ENCODE data around the gene VDR.

Gene VDR

DNA sequence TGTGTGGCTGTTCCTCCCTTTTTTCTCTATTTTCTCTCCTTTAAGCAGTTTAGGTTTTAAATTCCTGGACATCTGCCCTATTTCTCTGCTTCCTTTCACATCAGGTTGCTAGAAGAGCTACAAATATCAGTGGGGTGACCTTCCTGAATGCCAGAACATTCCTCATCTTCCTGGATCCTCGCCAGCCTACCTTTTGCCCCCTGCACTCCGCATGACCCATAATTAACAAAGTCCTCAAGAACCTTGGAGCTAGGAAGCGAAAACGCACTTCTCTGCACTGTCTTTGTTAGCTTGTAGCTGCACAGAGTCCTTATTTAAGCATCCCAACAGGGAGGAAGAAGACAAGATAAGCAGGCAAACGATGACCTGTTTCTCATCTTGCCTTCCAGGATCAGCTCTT, 30.5 kb downstream of the VDR start:
- DNase-seq (ENCODE audit: low read depth in 3 of 3, low spot score in 1 of 3): no peak

DNA sequence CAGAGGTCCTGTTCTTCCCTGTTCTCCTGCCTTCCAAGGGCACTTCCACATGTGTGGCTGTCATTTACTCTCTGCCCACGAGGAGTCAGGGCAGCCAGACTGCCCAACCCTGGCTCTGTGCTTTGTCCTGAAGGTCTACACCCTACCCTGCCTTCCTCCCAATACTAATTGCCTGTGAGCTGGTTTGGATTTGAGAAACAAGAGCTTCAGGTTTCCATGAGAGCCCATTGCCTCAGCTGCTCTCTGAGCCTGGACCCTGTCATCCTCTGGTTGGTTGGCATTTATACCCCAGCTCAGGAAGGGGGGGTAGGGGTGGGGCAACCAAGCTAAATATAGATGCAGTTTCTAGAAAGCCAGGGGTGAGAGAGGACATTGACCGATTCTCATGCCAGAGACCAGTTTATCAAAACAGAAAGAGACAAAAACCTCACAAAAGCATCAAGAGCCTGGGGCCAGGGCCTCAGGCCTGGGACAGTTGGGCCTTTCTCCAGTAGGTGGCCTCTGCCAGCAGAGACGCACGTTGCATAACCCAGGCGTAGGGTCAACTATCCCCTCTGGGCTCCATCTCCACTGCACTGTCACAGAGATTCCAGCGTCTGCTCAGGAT, 34.5 kb downstream of the VDR start:
- no peak for DNase-seq (ENCODE audit: low read depth in 3 of 3, low spot score in 1 of 3)

GRCh38 chr12:47868552-47869031, 36.2 kb downstream of the VDR start:
- DNase-seq (ENCODE audit: low read depth in 3 of 3, low spot score in 1 of 3): no peak

- DNase-seq (ENCODE audit: low read depth in 3 of 3, low spot score in 1 of 3): no peak
These were observed 36.8 kb downstream of the VDR start for GRCh38 chr12:47868041-47868440.

GRCh38 chr12:47867495-47867941, 37.3 kb downstream of the VDR start:
- no peak for DNase-seq (ENCODE audit: low read depth in 3 of 3, low spot score in 1 of 3)

DNA sequence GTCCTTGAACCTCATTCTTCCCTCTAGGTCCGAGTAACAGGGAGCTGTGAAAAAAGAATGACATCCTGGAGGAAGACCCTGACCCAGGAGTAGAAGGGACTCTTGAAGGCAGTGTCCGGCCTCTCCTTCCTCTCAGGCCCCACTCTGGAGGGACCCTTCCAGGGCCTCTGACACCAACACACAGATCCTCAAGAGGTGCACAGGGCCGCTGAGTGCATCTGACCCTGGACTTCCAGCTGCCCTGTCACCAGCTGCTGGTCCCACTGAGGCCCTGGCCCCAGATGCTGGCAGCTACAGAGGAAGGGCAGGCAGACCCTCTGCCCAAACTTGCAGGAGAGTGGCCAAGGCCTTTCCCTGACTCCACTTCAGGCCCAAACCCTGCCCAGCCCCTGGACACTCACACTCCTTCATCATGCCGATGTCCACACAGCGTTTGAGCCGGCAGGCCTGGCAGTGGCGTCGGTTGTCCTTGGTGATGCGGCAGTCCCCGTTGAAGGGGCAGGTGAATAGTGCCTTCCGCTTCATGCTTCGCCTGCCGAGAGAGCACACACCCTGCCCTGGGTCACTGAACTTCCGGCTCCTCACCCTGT, 40.1 kb downstream of the VDR start:
- DNase-seq (ENCODE audit: low read depth in 3 of 3, low spot score in 1 of 3): no peak

DNA sequence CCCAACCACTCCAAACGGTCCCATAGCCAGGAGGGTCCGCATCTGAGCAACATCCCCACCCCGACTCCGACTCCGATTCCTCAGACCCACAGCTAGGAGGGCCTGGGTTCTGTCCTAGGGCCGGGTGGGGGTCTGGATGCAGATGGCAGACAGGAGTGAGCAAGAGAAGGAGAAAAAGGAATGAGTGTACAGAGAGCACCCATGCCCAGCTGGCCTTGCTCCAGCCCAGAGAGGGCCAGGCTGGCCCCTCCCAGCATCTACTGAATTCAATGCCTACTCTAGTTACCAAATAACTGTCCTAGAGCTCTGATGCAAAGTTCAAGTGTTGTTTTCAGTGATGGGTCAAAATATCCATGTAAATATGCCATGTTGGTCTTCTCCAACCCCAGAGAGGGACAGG, 40.8 kb downstream of the VDR start:
- no peak for DNase-seq (ENCODE audit: low read depth in 3 of 3, low spot score in 1 of 3)

- no peak for DNase-seq (ENCODE audit: low read depth in 3 of 3, low spot score in 1 of 3)
These were observed 41.3 kb downstream of the VDR start for GRCh38 chr12:47863467-47863866.

DNA sequence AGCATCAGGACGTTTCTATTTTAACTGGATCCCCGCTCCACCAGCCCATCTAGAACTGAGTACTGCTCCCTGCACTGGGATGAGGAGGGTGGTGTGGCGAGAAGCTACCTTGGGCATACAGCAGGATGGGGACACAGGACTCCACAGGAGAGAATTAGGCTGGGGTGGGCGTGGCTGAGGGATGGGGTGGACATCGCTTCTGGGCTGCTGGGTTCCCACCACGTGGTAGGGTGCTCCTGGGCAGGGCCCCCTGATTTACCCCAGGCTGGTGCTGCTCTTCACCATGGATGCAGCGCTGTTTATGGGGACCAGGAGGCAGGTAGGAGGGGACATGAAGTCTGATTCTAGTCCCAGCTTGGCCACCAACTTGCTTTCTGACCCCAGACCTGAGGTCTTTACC, 41.9 kb downstream of the VDR start:
- no peak for DNase-seq (ENCODE audit: low read depth in 3 of 3, low spot score in 1 of 3)

DNA sequence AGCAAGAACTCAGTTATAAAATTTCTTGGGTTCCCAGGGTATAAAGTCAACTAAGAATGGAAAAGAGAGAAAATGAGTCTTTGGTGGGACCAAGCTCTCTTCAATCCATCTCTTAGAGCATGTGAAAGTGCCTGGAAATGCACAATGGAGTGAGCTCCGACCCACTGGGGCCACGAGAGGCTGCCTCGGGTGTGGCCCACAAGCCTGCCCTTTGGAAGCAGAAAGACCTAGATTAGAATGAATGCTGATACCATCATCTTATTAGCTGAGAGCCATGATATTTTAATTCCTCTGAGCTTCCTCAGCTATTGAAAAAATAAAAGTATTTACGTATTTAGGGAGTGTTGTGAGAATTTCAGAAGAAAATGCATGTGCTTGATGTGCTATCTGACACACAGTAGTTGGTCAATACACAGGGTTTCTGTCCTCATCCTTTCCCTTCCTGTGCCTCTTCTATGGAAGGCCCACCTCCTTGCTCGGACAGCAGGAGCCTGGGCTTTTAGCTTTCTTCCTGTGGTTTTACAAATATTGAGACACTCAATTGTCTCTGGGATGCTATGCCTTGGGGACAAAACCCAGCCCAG, 42.5 kb downstream of the VDR start:
- DNase-seq (ENCODE audit: low read depth in 3 of 3, low spot score in 1 of 3): no peak

DNA sequence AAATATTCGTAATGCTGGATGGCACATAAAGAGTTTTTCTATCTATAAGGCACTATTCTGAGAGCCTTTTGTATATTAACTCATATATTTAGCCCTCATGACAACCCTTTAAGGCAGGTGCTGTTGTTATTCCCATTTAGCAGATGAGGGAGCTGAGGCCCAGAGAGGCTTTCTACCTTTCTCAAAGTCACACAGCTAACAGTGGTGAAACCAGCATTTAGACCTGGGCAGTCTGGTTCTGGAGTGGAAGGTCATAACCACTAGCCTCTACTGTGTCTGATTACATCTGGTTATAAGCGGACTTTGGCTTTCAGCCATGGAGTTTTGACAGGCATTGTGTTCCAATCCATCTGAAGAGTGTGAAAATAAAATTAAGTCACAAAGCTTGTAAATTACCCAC, 43.9 kb downstream of the VDR start:
- DNase-seq (ENCODE audit: low read depth in 3 of 3, low spot score in 1 of 3): no peak

DNA sequence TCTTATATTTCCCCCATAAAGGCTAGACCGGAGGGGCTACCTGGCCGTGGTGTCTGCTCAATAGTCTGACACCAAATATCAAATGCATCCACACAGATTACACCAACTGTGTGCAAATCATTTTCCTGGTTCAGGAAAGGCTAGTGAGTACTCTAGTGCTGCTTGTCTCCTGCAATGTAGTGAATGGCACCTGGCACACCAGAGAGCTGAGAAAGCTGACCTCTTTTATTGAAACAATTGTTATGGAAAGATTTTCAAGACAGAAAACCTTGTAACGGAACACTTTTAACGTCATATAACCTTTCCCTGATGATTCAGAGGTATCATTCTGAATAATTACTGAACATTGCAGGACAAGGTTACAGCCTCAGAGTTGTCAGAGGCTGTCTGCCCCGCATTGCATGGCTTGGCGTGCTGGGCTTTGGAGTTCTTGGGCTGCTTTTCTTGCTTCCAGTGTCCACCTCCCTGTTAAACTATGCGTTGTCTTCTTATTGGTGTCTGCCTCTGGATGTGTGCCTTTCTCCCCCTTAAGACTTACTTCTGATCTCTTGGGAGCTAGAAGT, 44.4 kb downstream of the VDR start:
- DNase-seq (ENCODE audit: low read depth in 3 of 3, low spot score in 1 of 3): no peak

GRCh38 chr12:47858511-47859266, 46.1 kb downstream of the VDR start:
- no peak for DNase-seq (ENCODE audit: low read depth in 3 of 3, low spot score in 1 of 3)

DNA sequence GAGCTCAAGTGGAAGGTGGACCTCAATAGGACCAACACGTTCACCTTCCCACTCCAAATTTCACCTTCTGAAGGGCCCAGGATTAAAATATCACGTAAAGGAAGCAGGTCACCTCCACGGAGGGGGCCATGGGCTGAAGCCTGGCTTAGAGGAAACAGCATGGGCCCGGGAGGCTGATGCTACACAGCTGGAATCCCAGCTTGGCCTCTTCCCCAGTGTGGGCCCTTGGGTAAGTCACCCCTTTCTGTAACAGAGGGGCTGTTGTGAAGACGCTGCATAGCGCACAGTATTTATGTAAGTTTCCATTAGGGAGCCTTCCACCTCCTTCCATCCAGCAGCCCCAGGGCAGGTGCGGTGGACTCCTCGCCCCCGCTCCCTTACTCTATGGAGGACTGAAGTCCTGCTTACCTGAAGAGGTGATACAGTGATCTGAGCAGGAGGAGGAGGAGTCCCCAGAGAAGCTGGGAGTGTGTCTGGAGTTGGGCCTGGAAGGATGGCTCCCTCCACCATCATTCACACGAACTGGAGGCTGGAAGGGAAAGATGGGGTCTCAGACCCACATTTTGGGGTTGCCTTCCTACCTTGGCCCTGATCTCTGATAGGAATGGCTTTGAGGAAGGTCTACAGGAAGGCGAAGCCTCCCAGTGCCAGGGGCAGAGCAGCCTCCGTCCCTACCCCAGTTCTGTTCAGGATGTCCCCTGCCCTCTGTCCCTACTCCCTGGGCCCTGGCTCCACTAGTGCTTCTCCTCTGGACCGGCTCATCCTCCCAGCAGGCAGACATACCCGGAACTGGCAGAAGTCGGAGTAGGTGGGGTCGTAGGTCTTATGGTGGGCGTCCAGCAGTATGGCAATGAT, 47.8 kb downstream of the VDR start:
- DNase-seq (ENCODE audit: low read depth in 3 of 3, low spot score in 1 of 3): no peak

- DNase-seq (ENCODE audit: low read depth in 3 of 3, low spot score in 1 of 3): no peak
These were observed 48.7 kb downstream of the VDR start for GRCh38 chr12:47856094-47856493.

DNA sequence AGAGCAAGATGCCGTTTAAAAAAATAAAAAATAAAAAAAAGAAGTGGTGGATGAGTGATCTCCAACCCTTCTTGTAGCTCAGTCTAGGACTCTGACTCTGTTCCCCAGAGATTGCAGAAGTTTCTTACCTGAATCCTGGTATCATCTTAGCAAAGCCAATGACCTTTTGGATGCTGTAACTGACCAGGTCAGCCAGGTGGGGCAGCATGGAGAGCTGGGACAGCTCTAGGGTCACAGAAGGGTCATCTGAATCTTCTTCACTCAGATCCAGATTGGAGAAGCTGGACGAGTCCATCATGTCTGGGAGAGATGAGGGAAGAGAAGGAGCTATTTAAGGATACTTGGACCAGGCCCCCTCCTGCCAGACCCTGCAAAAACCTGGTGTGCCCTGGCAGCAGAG, 49.3 kb downstream of the VDR start:
- DNase-seq (ENCODE audit: low read depth in 3 of 3, low spot score in 1 of 3): no peak

- DNase-seq (ENCODE audit: low read depth in 3 of 3, low spot score in 1 of 3): no peak
These were observed 50.3 kb downstream of the VDR start for GRCh38 chr12:47854531-47854930.

DNA sequence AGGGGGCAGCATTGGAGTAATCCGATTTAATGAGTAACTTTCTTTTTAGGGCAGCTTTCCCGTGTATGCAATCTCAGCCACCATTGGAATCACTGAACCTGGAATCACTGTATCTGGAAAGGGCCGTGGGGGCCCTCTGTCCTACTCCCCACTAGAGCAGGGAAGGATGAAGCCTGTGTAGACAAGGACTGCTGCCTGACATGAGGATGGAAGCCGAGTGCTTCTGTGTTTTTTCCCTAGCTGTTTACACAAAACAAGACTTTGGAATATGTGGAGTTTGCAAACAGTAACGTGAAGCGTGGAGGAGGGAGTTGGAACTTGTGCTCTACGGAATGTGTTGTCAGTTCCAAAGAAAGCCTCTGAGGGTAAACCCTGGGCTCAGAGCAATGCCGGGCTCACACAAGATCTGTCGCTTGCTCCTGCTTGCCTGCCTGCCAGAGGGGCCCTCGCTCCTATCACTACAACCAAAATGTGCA, 52.7 kb downstream of the VDR start:
- DNase-seq (ENCODE audit: low read depth in 3 of 3, low spot score in 1 of 3): no peak

GRCh38 chr12:47851303-47851952, 53.4 kb downstream of the VDR start:
- DNase-seq (ENCODE audit: low read depth in 3 of 3, low spot score in 1 of 3): no peak
